ENCODE data around the gene RFNG.

Gene RFNG

GRCh38 chr17:82001571-82002056, 50.0 kb downstream of the RFNG start:
- no peaks in the 10 kb centered on the region; the same call in none of the 2 replicates for H3K36me3 ChIP-seq (ENCODE audit: control insufficient read depth, insufficient read depth, low read length)
- TF ChIP-seq CTCF (IDR thresholded peaks at IDR 0.05; ENCODE audit: insufficient read depth, low read length, poor library complexity, severe bottlenecking), result no peak
- no peak for DNase-seq (ENCODE audit: extremely low read depth, insufficient read length)
- H3K27me3 ChIP-seq (replicated peaks; ENCODE audit: control insufficient read depth, insufficient read depth, low read length), result no peaks in the 10 kb centered on the region
- H3K4me3 ChIP-seq (replicated peaks; ENCODE audit: low read depth, low read length), result no peak overlapping the region

- no peak overlapping the region for H3K4me3 ChIP-seq (replicated peaks; ENCODE audit: low read depth, low read length)
- DNase-seq (ENCODE audit: extremely low read depth, insufficient read length), result no peak
- TF ChIP-seq CTCF (IDR thresholded peaks at IDR 0.05; ENCODE audit: insufficient read depth, low read length, poor library complexity, severe bottlenecking), result no peak
- H3K36me3 ChIP-seq (ENCODE audit: control insufficient read depth, insufficient read depth, low read length), result no peaks in the 10 kb centered on the region; the same call in none of the 2 replicates
- H3K27me3 ChIP-seq (replicated peaks; ENCODE audit: control insufficient read depth, insufficient read depth, low read length), result no peaks in the 10 kb centered on the region
Observed at GRCh38 chr17:82000803-82001570, 50.6 kb downstream of the RFNG start.

- H3K36me3 ChIP-seq (ENCODE audit: control insufficient read depth, insufficient read depth, low read length), result peaks cover 5% of the 10 kb centered on the region
- no peak overlapping the region for H3K4me3 ChIP-seq (replicated peaks; ENCODE audit: low read depth, low read length)
- DNase-seq (ENCODE audit: extremely low read depth, insufficient read length), result no peak
- no peak for TF ChIP-seq CTCF (IDR thresholded peaks at IDR 0.05; ENCODE audit: insufficient read depth, low read length, poor library complexity, severe bottlenecking)
- no peaks in the 10 kb centered on the region for H3K27me3 ChIP-seq (replicated peaks; ENCODE audit: control insufficient read depth, insufficient read depth, low read length)
Observed at GRCh38 chr17:81999976-82000802, 51.4 kb downstream of the RFNG start.

- no peaks in the 10 kb centered on the region for H3K27me3 ChIP-seq (replicated peaks; ENCODE audit: control insufficient read depth, insufficient read depth, low read length)
- TF ChIP-seq CTCF (IDR thresholded peaks at IDR 0.05; ENCODE audit: insufficient read depth, low read length, poor library complexity, severe bottlenecking), result no peak
- DNase-seq (ENCODE audit: extremely low read depth, insufficient read length), result no peak
- H3K36me3 ChIP-seq (ENCODE audit: control insufficient read depth, insufficient read depth, low read length), result peaks cover 5% of the 10 kb centered on the region
- no peak overlapping the region for H3K4me3 ChIP-seq (replicated peaks; ENCODE audit: low read depth, low read length)
Observed at GRCh38 chr17:81999587-81999975, 52.0 kb downstream of the RFNG start.

- H3K27me3 ChIP-seq (replicated peaks; ENCODE audit: control insufficient read depth, insufficient read depth, low read length), result no peaks in the 10 kb centered on the region
- DNase-seq (ENCODE audit: extremely low read depth, insufficient read length), result no peak
- TF ChIP-seq CTCF (IDR thresholded peaks at IDR 0.05; ENCODE audit: insufficient read depth, low read length, poor library complexity, severe bottlenecking), result no peak
- H3K36me3 ChIP-seq (ENCODE audit: control insufficient read depth, insufficient read depth, low read length), result peaks cover 5% of the 10 kb centered on the region
- no peak overlapping the region for H3K4me3 ChIP-seq (replicated peaks; ENCODE audit: low read depth, low read length)
Observed at GRCh38 chr17:81998691-81999438, 52.7 kb downstream of the RFNG start.

All from GM06990 (cell line).